ENCODE results near the gene AVEN. TPM values are rescaled to one million over a fixed set of nuclear protein-coding genes. Genes with fewer than 3 reads are reported as not detected.
"Not testable (repeated sequence)": the region's sequence is repeated elsewhere in the genome, so short reads cannot be mapped to it uniquely, and the experiment has no call there.

The AVEN gene
- total and polyA plus RNA-seq, 10 donors, result 5.0 to 14.1 (median 8.8) TPM

DNA sequence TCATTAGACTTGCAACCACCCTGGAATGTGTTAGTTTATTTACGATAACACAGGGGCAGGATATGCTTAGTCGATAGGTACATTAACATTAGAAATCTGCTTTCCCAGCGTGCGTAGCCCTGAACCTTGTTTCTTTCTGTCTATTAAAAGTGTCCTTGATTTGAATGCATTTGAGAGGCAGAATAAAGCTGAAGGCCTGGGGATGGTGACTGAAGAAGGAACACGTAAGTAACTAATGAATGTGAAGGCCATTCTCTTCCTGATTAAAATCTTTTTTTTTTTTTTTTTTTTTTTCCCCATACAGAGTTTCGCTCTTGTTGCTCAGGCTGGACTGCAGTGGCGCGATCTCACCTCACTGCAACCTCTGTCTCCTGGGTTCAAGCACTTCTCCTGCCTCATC is 213.6 kb downstream of the AVEN start:
- H3K27ac ChIP-seq, result no peak overlapping the region
- H3K4me3 ChIP-seq, result no peak overlapping the region
- H3K36me3 ChIP-seq, result no peaks in the 10 kb centered on the region
- H3K9me3 ChIP-seq, result peaks cover 0 to 4% (median 0%) of the 10 kb centered on the region in 8 donors
- no peak for DNase-seq
- H3K4me1 ChIP-seq, result no peaks in the 10 kb centered on the region
- H3K27me3 ChIP-seq (replicated peaks in 1 of 7), result peaks cover 0 to 3% (median 0%) of the 10 kb centered on the region in 7 donors
- TF ChIP-seq POLR2AphosphoS5 (IDR thresholded peaks at IDR 0.05), result no peak
- TF ChIP-seq, protein P1, sequence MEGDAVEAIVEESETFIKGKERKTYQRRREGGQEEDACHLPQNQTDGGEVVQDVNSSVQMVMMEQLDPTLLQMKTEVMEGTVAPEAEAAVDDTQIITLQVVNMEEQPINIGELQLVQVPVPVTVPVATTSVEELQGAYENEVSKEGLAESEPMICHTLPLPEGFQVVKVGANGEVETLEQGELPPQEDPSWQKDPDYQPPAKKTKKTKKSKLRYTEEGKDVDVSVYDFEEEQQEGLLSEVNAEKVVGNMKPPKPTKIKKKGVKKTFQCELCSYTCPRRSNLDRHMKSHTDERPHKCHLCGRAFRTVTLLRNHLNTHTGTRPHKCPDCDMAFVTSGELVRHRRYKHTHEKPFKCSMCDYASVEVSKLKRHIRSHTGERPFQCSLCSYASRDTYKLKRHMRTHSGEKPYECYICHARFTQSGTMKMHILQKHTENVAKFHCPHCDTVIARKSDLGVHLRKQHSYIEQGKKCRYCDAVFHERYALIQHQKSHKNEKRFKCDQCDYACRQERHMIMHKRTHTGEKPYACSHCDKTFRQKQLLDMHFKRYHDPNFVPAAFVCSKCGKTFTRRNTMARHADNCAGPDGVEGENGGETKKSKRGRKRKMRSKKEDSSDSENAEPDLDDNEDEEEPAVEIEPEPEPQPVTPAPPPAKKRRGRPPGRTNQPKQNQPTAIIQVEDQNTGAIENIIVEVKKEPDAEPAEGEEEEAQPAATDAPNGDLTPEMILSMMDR (IDR thresholded peaks at IDR 0.05 in 8 of 11, conservative IDR thresholded peaks at IDR 0.05 in 3 of 11), result no peak
- no peak for TF ChIP-seq POLR2A (IDR thresholded peaks at IDR 0.05)
- intact Hi-C loops (cut with DNase I; ENCODE audit: low total_unique reads), result no loop called here
- WGBS, 5 donors, result 89 to 96% (median 94%) methylated on average over 7 to 8 of the region's 8 CpGs

GRCh38 chr15:33823119-33823518 is 215.9 kb downstream of the AVEN start:
- intact Hi-C loops (cut with DNase I; ENCODE audit: low total_unique reads), result no loop called here

GRCh38 chr15:33822479-33822878 is 216.5 kb downstream of the AVEN start:
- no peaks in the 10 kb centered on the region for H3K36me3 ChIP-seq
- H3K4me1 ChIP-seq, result no peaks in the 10 kb centered on the region
- intact Hi-C loops (cut with DNase I; ENCODE audit: low total_unique reads), result no loop called here
- WGBS, 5 donors, result 72 to 89% (median 79%) methylated on average over 4 of the region's 4 CpGs
- TF ChIP-seq POLR2A (IDR thresholded peaks at IDR 0.05) (no peak), POLR2AphosphoS5 (IDR thresholded peaks at IDR 0.05) (no peak)
- TF ChIP-seq, protein P1 (IDR thresholded peaks at IDR 0.05 in 8 of 11, conservative IDR thresholded peaks at IDR 0.05 in 3 of 11), result no peak
- H3K4me3 ChIP-seq, result no peak overlapping the region
- peaks cover 0 to 3% (median 0%) of the 10 kb centered on the region in 7 donors for H3K27me3 ChIP-seq (replicated peaks in 1 of 7)
- H3K27ac ChIP-seq, result no peak overlapping the region
- no peaks in the 10 kb centered on the region for H3K9me3 ChIP-seq
- no peak for DNase-seq

More at GRCh38 chr15:33823119-33823518, 215.9 kb downstream of the AVEN start:
- Histone ChIP-seq H3K36me3 (no peaks in the 10 kb centered on the region), H3K9me3 (peaks cover 0 to 1% (median 0%) of the 10 kb centered on the region in 8 donors), H3K4me3 (no peak overlapping the region), H3K4me1 (no peaks in the 10 kb centered on the region), H3K27ac (no peak overlapping the region), H3K27me3 (replicated peaks in 1 of 7) (peaks cover 0 to 3% (median 0%) of the 10 kb centered on the region in 7 donors)
- TF ChIP-seq POLR2AphosphoS5 (IDR thresholded peaks at IDR 0.05), result no peak
- TF ChIP-seq, protein P1 (IDR thresholded peaks at IDR 0.05 in 8 of 11, conservative IDR thresholded peaks at IDR 0.05 in 3 of 11), result no peak
- no peak for TF ChIP-seq POLR2A (IDR thresholded peaks at IDR 0.05)
- no peak for DNase-seq
- WGBS, 5 donors, result 81 to 89% (median 85%) methylated on average over 3 of the region's 3 CpGs

- H3K27me3 ChIP-seq (replicated peaks in 1 of 7); H3K27ac ChIP-seq; intact Hi-C loops (cut with DNase I; ENCODE audit: low total_unique reads): not testable (repeated sequence)
Measured at GRCh38 chr15:33819499-33819898, 219.5 kb downstream of the AVEN start.

More at GRCh38 chr15:33819499-33819898, 219.5 kb downstream of the AVEN start:
- H3K36me3 ChIP-seq, H3K4me1 ChIP-seq, H3K9me3 ChIP-seq, H3K4me3 ChIP-seq, DNase-seq: not testable (repeated sequence)
- 95 to 98% (median 96%) methylated on average over 6 of the region's 6 CpGs for WGBS, 5 donors

Other genes with a start within 250 kb of the AVEN start
- gene CHRM5, start 70.7 kb downstream of the AVEN start, total RNA-seq, result not detected
- under 1 TPM in 1 of 3 donors, not detected in 2; 0.03 TPM for gene CHRM5, start 70.7 kb downstream of the AVEN start, polyA plus RNA-seq
- 10 to 100 TPM; 27.1 to 44.6 (median 39.4) TPM for gene EMC7, start 62.7 kb upstream of the AVEN start, total RNA-seq
- gene EMC7, start 62.7 kb upstream of the AVEN start, polyA plus RNA-seq, result 10 to 100 TPM; 34.5 to 47.5 (median 39.5) TPM
- 1 to 10 TPM; 1.4 to 3.1 (median 2.2) TPM for gene PGBD4, start 62.9 kb upstream of the AVEN start, total RNA-seq
- 1 to 10 TPM; 1.6 to 1.7 (median 1.7) TPM for gene PGBD4, start 62.9 kb upstream of the AVEN start, polyA plus RNA-seq
- gene KATNBL1, start 170.9 kb upstream of the AVEN start, total RNA-seq, result 10 to 100 TPM; 40.2 to 86.3 (median 52.4) TPM
- gene KATNBL1, start 170.9 kb upstream of the AVEN start, polyA plus RNA-seq, result 10 to 100 TPM; 18.4 to 21.0 (median 18.7) TPM
- 100 to 1,000 TPM in 1 of 7 donors, 10 to 100 TPM in 6; 51.5 to 152 (median 64.4) TPM for gene EMC4, start 185.8 kb upstream of the AVEN start, total RNA-seq
- 10 to 100 TPM; 77.0 to 94.4 (median 77.4) TPM for gene EMC4, start 185.8 kb upstream of the AVEN start, polyA plus RNA-seq

Measured in spleen (tissue), 11 donors.